ENCODE results near the gene DNPEP. TPM values are rescaled to one million over a fixed set of nuclear protein-coding genes. Genes with fewer than 3 reads are reported as not detected.
A peak's percentile ranks its signal among the peaks of the same experiment; 100 is the strongest.

DNPEP gene
- total RNA-seq, result 10 to 100 TPM; 37.1 to 60.2 (median 47.0) TPM
- long read RNA-seq, transcript DNPEP-201 (15 exons, 2,425 nt), result major isoform, 6 of 10 reads
- long read RNA-seq, partial matches to known transcripts, result 3 of 10 reads
- long read RNA-seq, other reads (novel, unspliced or antisense), result 1 of 10 reads

DNA sequence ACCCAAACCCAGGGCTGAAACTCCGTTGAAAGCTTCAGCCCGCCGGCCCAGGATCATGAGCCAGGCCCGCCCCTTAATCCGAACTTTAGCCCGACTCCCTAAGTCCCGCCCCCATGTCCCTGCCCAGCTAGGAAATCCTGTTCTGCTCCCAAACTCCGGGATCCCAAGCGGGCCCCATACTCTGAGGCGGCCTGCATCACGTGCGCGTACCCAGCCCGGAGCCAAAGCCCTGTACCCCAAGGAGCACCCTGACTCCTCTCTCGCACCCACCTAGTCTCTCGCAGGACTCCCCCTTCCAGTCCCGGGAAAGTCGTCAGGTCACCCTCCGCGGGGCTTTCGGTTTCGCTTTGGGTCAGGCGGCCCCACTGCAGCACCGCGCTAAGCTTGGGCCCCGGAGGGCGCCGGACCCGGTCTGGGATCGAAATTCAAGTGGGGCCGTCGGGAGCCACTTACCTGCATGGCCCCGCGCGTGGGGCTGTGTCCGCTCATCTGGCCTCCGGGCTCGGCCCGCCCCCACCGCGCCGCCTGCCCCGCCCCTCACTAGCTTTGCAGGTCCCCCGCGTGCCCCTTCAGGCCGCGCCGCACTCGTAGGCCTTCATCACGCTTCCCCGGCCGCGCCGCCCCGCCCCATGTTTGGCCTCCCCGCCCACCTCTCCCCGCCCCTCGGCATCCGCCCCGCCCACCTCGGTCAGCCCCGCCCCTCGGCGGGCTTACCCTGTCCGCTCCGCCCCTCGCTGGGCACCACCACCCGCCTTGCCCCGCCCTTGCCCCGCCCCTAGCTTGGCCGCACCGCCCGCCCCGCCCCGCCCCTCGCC is at the start of gene DNPEP:
Gene DNPEP (minus strand): TSS at position 607 of the 815 bp plus-strand sequence. CDS start 118 bp downstream, at position 489.
- ATAC-seq (peak; percentile 69 to 80 (median 76)), DNase-seq (peak; percentile 98 to 99 (median 98))
- H3K9me3 ChIP-seq, result no peaks in the 10 kb centered on the region
- peaks cover 0 to 12% (median 0%) of the 10 kb centered on the region in 4 donors for H3K4me1 ChIP-seq
- intact Hi-C loops (cut with DNase I), result no loop called here
- WGBS (ENCODE audit: insufficient coverage, low coverage, low lambda C conversion rate, missing lambda C conversion rate), result 3% methylated on average over 28 of the region's 76 CpGs
- H3K4me3 ChIP-seq, result peak within 1 kb of the TSS; percentile 93 to 97 (median 94)
- TF ChIP-seq POLR2A (IDR thresholded peaks at IDR 0.05) (peak; percentile 72), CTCF (IDR thresholded peaks at IDR 0.05) (no peak)
- peak within 1 kb of the TSS; percentile 89 to 96 (median 89) for H3K27ac ChIP-seq
- H3K27me3 ChIP-seq, result no peaks in the 10 kb centered on the region
- peaks cover 0 to 37% (median 22%) of the 10 kb centered on the region in 4 donors for H3K36me3 ChIP-seq

DNA sequence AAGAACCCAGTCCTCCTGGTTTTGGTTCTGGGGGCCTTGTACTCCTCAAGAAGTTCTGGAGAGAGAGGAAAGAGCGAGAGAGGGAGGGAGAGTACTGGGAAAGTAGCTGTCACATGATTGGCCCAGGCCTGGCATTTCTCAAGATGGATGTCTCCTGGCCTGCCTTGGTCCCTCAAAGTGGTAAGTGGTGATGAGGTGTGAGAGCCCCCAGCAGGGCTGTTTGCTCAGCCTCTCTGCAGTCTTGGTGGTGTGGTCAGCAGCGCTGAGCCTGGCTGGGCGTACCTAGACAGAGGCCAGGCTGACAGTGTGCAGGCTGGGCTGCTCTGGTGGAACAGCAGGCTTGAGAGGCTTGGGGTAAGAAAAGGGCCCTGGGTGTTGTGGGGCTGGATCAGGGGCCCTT is 49.4 kb upstream of the DNPEP start:
- Histone ChIP-seq H3K4me1 (peaks cover 0 to 10% (median 0%) of the 10 kb centered on the region in 4 donors), H3K4me3 (no peak overlapping the region), H3K27ac (no peak overlapping the region), H3K27me3 (peaks cover 0 to 8% of the 10 kb centered on the region in 2 donors), H3K9me3 (no peaks in the 10 kb centered on the region), H3K36me3 (no peaks in the 10 kb centered on the region)
- ATAC-seq, result no peak
- no peak for TF ChIP-seq POLR2A (IDR thresholded peaks at IDR 0.05)
- no peak for TF ChIP-seq CTCF (IDR thresholded peaks at IDR 0.05)
- DNase-seq, result no peak
- WGBS (ENCODE audit: insufficient coverage, low coverage, low lambda C conversion rate, missing lambda C conversion rate), result no CpG with 5 or more reads among the region's 3 CpGs
- intact Hi-C loops (cut with DNase I), result no loop called here

DNA sequence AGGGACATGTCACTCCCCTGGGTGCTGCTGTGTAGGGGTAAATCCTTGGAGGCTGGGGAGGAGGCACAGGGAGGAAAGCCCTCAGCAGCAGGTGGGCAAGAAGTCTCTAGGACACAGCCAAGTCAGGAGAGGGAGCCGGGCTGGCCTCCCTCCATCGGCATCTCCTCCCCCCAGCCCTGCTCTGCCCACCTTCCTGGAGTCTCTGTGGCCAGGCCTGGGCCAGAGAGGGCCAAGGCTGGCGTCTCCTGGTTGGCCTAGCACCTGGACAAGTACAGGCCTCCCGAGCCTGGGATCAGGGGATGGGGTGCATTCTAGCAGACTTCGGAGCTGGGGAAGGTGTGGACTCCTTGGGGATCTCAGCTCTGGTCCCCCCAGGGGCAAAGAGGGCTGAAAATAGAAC is 48.8 kb upstream of the DNPEP start:
- H3K27me3 ChIP-seq, result peaks cover 0 to 5% of the 10 kb centered on the region in 2 donors
- TF ChIP-seq POLR2A (IDR thresholded peaks at IDR 0.05), result no peak
- no peak for TF ChIP-seq CTCF (IDR thresholded peaks at IDR 0.05)
- DNase-seq (no peak), ATAC-seq (peak in 1 of 4 donors; percentile 18)
- H3K9me3 ChIP-seq, result no peaks in the 10 kb centered on the region
- intact Hi-C loops (cut with DNase I), result no loop called here
- H3K4me3 ChIP-seq, result no peak overlapping the region
- H3K4me1 ChIP-seq, result peaks cover 0 to 7% (median 0%) of the 10 kb centered on the region in 4 donors
- no peak overlapping the region for H3K27ac ChIP-seq
- no peaks in the 10 kb centered on the region for H3K36me3 ChIP-seq
- WGBS (ENCODE audit: insufficient coverage, low coverage, low lambda C conversion rate, missing lambda C conversion rate), result 58% methylated on average over 2 of the region's 5 CpGs

GRCh38 chr2:219435701-219436100 is 48.0 kb upstream of the DNPEP start:
- H3K27ac ChIP-seq, result no peak overlapping the region
- no peak overlapping the region for H3K4me3 ChIP-seq
- DNase-seq (no peak), ATAC-seq (no peak)
- TF ChIP-seq CTCF (IDR thresholded peaks at IDR 0.05) (no peak), POLR2A (IDR thresholded peaks at IDR 0.05) (no peak)
- H3K36me3 ChIP-seq, result no peaks in the 10 kb centered on the region
- no peaks in the 10 kb centered on the region for H3K9me3 ChIP-seq
- 91% methylated on average over 4 of the region's 6 CpGs for WGBS (ENCODE audit: insufficient coverage, low coverage, low lambda C conversion rate, missing lambda C conversion rate)
- peaks cover 0 to 7% (median 0%) of the 10 kb centered on the region in 4 donors for H3K4me1 ChIP-seq
- H3K27me3 ChIP-seq, result no peaks in the 10 kb centered on the region
- intact Hi-C loops (cut with DNase I), result no loop called here

All from right lobe of liver (tissue), 6 donors.